ENCODE measurements around the gene GLCCI1.

- TF ChIP-seq CTCF (IDR thresholded peaks at IDR 0.05) (no peak), POLR2A (IDR thresholded peaks at IDR 0.05) (no peak)
Measured at GRCh38 chr7:7932553-7932952, 36.0 kb upstream of the GLCCI1 start.

All from lower leg skin (tissue), 3 donors.